IgD-negative memory B cell (primary cell): ENCODE data around the gene DYNLL1. TPM values are rescaled to one million over a fixed set of nuclear protein-coding genes. Genes with fewer than 3 reads are reported as not detected.
"Not testable (repeated sequence)": the region's sequence is repeated elsewhere in the genome, so short reads cannot be mapped to it uniquely, and the experiment has no call there.

Experiments
- H3K27ac Mint-ChIP-seq, 3 donors: one replicate each; pipeline ENCODE4 v1.8.0; 2020 to 2022; ENCODE audit warnings: mild to moderate bottlenecking in 3 of 3, mixed read lengths in 3 of 3, moderate library complexity in 1 of 3
- H3K27me3 Mint-ChIP-seq: one replicate; pipeline ENCODE4 v1.8.0; 2021; ENCODE audit warnings: mixed read lengths
- H3K36me3 Mint-ChIP-seq: one replicate; pipeline ENCODE4 v1.8.0; 2020; ENCODE audit warnings: mild to moderate bottlenecking, mixed read lengths
- H3K4me1 Mint-ChIP-seq, 3 donors: one replicate each; pipeline ENCODE4 v1.8.0; 2020 to 2022; ENCODE audit warnings: mixed read lengths in 3 of 3, mild to moderate bottlenecking in 1 of 3
- H3K4me3 Mint-ChIP-seq, 4 donors: one replicate each; pipeline ENCODE4 v1.8.0; 2020 to 2022; ENCODE audit warnings: mild to moderate bottlenecking in 4 of 4, mixed read lengths in 4 of 4, moderate library complexity in 3 of 4
- H3K9me3 Mint-ChIP-seq, 3 donors: one replicate each; pipeline ENCODE4 v1.8.0; 2020 to 2021; ENCODE audit warnings: mixed read lengths in 3 of 3, mild to moderate bottlenecking in 1 of 3
- polyA plus RNA-seq: library from polyadenylated mRNA; unstranded; fragments of 300-500 nt; fragmentation: Illumina TruSeq; gene quantifications from one replicate; pipeline ENCODE4 v1.2.3, GENCODE V29; 2021

DYNLL1 gene
- polyA plus RNA-seq, 1 donor from 2014 or later, result 442 TPM

DNA sequence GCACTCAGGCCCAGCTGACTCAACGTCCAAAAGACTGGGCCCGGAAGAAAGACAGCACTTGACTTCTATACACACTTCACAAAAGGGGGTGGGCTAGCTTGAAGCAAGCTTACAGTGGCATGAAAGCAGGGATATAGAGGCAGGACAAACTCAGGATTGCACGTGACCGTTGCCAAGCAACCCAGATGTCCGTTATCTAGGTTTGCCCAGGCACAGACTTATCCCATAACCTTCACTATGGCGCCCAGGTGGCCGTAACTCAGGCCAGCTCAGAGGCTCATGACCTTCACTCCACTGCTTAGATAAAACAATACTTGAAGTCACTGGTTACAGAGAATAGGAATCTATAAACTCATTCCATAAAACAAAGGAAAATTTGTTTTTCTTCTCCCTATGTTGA lies 8.4 kb upstream of the DYNLL1 start:
- H3K27ac Mint-ChIP-seq, H3K36me3 Mint-ChIP-seq, H3K4me1 Mint-ChIP-seq, H3K4me3 Mint-ChIP-seq, H3K27me3 Mint-ChIP-seq, H3K9me3 Mint-ChIP-seq: not testable (repeated sequence)

DNA sequence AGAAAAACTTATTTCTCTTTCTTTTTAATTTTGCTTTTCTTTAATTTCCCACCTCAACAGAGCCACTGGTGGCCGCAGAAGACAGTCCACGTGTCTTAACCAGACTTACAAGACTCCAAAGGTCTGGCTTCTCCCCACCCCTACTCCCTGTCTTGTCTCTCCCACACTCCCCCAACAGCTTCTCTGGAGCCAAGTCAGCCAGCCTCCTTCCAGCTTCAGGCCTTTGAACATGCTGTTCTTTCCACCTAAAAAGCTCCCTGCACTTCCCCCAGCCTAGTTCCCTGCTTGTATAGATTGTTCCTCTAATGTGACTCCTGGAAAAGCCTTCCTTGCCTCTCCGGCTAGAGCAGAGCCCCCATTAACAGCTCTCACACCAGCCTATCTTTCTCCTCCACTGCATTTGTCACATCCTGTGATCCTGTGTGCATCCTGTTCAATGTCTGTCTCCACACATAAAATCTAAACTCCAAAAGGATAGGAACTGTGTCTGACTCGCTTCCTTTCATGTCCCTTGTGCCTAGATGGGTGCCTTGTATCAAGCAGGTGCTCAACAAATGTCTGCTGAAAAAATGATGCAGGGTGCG lies 7.8 kb upstream of the DYNLL1 start:
- H3K9me3 Mint-ChIP-seq, result no peaks in the 10 kb centered on the region
- H3K4me1 Mint-ChIP-seq, result peaks cover 5 to 7% (median 6%) of the 10 kb centered on the region in 3 donors
- H3K27ac Mint-ChIP-seq, result no peak overlapping the region
- no peaks in the 10 kb centered on the region for H3K36me3 Mint-ChIP-seq
- peak overlapping the region in 1 of 4 donors; percentile 31 for H3K4me3 Mint-ChIP-seq
- no peaks in the 10 kb centered on the region for H3K27me3 Mint-ChIP-seq

DNA sequence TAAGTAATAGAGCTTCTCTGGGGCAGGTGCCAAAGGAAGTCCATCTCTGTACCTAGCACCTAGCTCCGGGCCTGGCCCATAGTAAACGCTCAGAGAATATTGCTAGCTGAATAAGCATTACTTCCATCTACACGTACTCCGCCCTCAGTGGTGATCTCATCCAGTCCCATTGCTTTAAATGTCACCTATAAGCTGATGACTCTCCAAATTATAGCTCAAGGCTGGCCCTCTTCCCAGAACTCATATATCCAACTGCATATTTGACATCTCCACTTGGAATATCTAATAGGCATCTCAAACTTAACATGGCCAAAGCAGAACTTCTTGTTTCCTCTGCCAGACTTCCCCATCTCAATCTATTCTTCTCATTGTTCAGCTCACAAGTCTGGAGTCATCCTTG lies 6.9 kb upstream of the DYNLL1 start:
- H3K4me3 Mint-ChIP-seq, result no peak overlapping the region
- H3K9me3 Mint-ChIP-seq, result no peaks in the 10 kb centered on the region
- no peaks in the 10 kb centered on the region for H3K27me3 Mint-ChIP-seq
- H3K4me1 Mint-ChIP-seq, result peaks cover 0 to 7% (median 5%) of the 10 kb centered on the region in 3 donors
- no peak overlapping the region for H3K27ac Mint-ChIP-seq
- no peaks in the 10 kb centered on the region for H3K36me3 Mint-ChIP-seq

DNA sequence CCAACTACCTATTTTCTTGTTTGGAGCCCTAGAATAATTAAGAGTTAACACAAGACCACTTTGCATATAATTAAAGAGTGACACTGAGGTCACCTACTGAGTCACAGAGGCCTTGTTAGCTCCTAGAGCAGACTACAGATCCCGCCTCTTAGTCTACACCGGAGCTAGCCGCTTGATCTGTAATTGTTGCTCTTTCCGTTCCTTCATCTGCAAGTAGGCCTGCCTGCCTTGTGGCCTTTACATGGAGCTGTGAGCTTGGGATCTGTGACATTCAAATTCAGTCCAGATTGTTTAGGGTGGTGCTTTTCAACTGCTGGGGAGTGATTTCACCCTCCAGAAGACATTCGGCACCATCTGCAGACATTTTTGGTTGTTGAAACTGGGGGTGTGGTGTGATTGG lies 5.6 kb upstream of the DYNLL1 start:
- H3K27ac Mint-ChIP-seq, result no peak overlapping the region
- no peaks in the 10 kb centered on the region for H3K27me3 Mint-ChIP-seq
- H3K4me3 Mint-ChIP-seq, result peak overlapping the region in 1 of 4 donors; percentile 52
- peaks cover 3 to 10% (median 7%) of the 10 kb centered on the region in 3 donors for H3K4me1 Mint-ChIP-seq
- H3K36me3 Mint-ChIP-seq, result no peaks in the 10 kb centered on the region
- H3K9me3 Mint-ChIP-seq, result no peaks in the 10 kb centered on the region

DNA sequence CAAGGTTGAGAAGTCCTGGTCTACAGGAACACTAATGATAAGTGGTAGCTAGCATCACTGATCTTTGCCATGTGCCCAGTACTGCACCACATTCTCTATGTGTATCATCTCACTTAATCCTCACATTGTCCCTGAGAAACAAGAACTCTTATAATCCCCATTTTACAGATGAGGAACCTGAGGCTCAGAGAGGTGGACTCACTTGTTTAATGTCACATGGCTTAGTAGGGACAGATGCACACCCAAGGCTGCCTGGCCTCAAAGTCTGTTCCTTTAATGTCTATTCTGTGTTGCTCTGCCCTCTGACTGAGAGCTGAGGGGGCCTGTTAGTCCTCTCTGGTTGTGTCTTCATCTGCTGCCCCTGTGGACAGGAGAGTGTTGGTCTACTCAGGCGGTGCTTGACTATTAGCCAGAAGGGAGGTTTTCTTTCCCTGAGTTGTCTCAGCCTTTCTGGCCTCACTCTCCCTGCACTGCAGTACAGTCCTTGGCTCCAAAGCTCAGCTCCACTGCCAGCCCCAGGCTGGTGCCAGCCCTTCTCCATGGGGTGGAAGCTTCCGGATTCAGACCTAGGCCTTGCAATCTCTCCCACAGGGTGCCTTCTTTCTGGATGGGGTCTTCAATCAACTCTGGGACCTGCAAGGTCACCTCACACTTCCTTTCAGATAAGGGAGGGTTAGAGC lies 4.9 kb upstream of the DYNLL1 start:
- Mint-ChIP-seq H3K4me3 (no peak overlapping the region), H3K36me3 (peaks cover 2% of the 10 kb centered on the region), H3K9me3 (no peaks in the 10 kb centered on the region), H3K27ac (no peak overlapping the region), H3K27me3 (no peaks in the 10 kb centered on the region), H3K4me1 (peaks cover 8 to 11% (median 9%) of the 10 kb centered on the region in 3 donors)

DNA sequence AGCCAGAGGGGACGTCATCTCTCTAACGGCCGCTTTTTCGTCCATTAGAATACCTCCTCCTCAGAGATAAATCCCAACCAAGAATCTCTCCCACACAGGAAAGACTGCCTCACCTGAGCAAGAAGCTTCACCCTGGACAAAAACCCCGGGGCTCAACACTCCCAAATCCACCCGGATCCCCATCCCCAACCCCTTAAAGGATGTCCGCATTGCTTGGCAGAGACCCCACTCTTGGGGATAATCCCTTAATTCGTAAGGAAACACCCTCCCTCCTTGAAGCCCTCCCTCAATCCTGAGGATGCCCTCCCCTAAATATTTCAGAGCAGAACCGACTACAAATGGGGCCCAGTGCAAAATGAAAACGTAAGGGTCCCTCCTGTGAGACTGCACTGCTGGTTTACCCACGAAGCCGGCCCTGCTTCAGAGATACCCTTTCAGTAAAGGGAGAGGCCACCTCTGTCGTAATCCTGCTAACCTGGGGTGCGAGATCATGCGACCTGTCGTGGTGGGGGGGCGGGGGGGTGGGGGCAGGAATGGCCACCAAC lies 655 bp upstream of the DYNLL1 start:
- peaks cover 18 to 26% (median 22%) of the 10 kb centered on the region in 3 donors for H3K4me1 Mint-ChIP-seq
- H3K9me3 Mint-ChIP-seq, result no peaks in the 10 kb centered on the region
- H3K27ac Mint-ChIP-seq, result peak overlapping the region; percentile 81 to 95 (median 86)
- H3K27me3 Mint-ChIP-seq, result no peaks in the 10 kb centered on the region
- H3K36me3 Mint-ChIP-seq, result peaks cover 4% of the 10 kb centered on the region
- peak overlapping the region; percentile 91 to 99 (median 94) for H3K4me3 Mint-ChIP-seq

DNA sequence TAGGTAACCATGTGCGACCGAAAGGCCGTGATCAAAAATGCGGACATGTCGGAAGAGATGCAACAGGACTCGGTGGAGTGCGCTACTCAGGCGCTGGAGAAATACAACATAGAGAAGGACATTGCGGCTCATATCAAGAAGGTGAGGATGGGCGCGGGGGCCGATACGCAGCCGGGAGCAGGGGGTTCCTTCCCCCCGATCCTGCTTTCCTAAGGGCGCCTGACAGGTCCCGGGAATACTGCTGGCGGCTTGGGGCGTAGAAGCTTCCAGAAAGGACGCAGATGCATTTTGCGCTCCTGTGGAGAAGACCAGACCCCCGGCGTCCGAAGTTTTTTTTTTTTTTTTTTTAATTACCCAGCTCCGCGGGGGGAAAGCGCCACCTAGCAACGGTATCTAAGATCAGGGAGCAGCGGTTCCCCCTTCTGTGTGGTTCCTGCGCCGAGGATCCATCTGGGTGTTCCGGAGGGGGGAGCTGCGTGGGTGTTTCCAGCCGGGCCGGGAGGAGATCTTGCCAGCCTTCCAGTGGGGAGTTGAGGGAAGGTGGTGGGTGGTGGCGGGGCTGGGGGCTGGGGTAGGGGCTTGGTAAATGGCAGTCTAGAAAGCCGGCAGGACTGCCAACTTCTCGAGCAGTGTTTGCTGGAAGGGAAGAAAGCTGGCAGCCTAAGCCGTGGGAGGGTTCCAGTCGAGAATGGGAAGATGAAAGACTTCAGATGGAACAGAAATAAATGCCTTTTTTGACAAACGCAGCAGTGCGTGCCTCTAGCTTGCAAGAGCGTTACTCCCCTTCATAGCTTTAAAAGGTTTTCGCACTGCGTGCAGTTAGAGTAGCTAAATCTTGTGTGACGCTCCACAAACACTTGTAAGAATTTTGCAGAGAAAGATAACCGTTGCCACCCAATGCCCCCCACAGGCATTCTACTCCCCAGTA lies 764 bp downstream of the DYNLL1 start:
- peaks cover 4% of the 10 kb centered on the region for H3K36me3 Mint-ChIP-seq
- H3K9me3 Mint-ChIP-seq, result no peaks in the 10 kb centered on the region
- H3K4me1 Mint-ChIP-seq, result peaks cover 18 to 26% (median 22%) of the 10 kb centered on the region in 3 donors
- H3K4me3 Mint-ChIP-seq, result peak overlapping the region; percentile 91 to 99 (median 94)
- H3K27me3 Mint-ChIP-seq, result no peaks in the 10 kb centered on the region
- H3K27ac Mint-ChIP-seq, result peak overlapping the region; percentile 86 to 95 (median 92)

DNA sequence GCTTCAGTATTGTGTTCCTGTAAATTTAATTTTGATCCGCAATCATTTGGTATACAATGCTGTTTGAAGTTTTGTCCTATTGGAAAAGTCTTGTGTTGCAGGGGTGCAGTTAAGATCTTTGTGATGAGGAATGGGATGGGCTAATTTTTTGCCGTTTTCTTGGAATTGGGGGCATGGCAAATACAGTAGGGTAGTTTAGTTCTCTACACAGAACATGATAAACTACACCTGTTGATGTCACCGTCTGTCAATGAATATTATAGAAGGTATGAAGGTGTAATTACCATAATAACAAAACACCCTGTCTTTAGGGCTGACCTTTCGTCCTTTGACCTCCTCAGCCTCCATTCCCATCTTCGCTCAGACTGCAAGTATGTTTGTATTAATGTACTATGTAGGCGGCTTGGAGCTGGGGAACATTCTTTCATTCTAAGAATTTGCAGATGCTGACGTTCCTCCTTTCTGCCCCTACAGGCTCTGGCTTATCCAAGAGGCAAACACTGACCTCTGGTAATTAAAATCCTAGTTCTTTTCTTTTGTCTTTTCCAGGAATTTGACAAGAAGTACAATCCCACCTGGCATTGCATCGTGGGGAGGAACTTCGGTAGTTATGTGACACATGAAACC lies 1.7 kb downstream of the DYNLL1 start:
- Mint-ChIP-seq H3K36me3 (peaks cover 4% of the 10 kb centered on the region), H3K27ac (peak overlapping the region; percentile 59 to 86 (median 64)), H3K4me1 (peaks cover 18 to 26% (median 22%) of the 10 kb centered on the region in 3 donors), H3K9me3 (no peaks in the 10 kb centered on the region), H3K27me3 (no peaks in the 10 kb centered on the region), H3K4me3 (peak overlapping the region; percentile 91 to 99 (median 94))

DNA sequence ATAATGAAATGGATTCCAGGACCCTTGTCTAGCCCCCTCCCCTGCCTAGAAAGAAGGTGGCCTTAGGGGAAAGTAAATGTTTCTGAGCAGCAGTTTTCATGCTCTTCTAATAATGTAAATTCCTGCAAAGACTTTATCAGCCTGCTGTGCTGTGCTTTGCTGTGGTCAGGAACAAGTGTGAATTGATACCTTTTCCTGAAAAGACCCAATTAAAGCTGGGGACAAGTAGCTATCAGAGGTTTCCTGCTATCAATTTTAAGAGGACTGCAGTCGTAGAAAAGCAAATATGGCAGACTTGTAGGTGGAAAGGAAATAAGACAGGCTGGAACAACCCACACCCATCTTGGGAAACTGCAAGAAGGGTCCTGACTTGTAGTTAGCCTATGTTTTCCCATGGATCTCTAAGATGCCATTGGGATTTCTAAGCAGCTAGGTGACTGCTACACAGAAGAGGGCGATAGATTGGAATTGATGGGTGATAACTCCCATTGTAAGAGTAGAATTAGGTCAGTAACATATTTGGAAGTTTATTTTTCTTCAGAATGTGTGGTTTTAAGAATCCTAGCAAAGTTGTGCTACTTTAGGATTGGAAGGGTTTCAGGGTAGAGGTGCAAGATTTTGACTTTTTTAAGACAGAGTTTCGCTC lies 3.1 kb downstream of the DYNLL1 start:
- no peak overlapping the region for H3K27ac Mint-ChIP-seq
- H3K4me3 Mint-ChIP-seq, result peak overlapping the region in 2 of 4 donors; percentile 37 to 95
- H3K4me1 Mint-ChIP-seq, result peaks cover 18 to 26% (median 22%) of the 10 kb centered on the region in 3 donors
- no peaks in the 10 kb centered on the region for H3K9me3 Mint-ChIP-seq
- H3K36me3 Mint-ChIP-seq, result peaks cover 4% of the 10 kb centered on the region
- H3K27me3 Mint-ChIP-seq, result no peaks in the 10 kb centered on the region

DNA sequence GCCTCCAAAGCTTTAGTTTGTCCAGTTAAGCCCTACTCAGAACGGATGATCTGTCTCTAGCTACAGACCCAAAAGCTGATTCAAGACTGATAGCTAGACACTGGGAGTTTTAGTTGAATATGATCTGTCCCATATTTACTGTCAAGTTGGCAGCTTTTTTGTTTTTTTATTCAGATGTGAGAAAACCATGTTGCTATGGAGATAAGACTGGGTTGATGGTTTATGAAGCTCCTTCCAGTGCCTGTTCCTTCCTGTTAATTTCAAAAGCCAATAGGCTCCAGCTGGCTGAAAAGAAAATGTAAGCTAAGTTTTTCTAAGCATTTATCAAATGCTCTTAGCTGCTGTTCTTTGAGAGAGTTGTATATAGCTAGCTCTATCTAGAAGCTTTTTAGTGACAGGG lies 4.7 kb downstream of the DYNLL1 start:
- H3K27ac Mint-ChIP-seq, result no peak overlapping the region

DNA sequence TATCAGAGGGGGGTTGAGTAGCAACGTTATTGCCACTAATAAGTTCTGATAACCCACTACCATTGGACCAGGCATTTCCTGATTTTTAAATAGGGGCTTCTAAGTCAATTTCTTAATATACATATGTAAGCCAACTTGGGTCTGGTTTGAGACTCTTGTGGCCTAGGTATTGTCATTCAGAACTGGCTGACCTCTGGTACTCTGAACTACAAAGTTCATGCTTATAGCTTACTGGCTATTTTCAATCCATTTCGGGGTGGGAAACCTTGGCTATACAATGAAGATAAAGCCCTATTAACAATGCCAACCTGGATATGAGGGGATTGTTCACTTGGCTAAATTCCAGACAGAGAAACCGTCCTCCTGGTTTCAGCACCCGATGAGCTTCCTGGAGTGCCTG lies 8.7 kb downstream of the DYNLL1 start:
- Mint-ChIP-seq H3K27me3 (no peaks in the 10 kb centered on the region), H3K27ac (peak overlapping the region in 1 of 3 donors; percentile 50), H3K9me3 (no peaks in the 10 kb centered on the region)

More for the DNA sequence above, 4.7 kb downstream of the DYNLL1 start:
- Mint-ChIP-seq H3K36me3 (peaks cover 4% of the 10 kb centered on the region), H3K9me3 (no peaks in the 10 kb centered on the region), H3K4me3 (peak overlapping the region in 1 of 4 donors; percentile 57), H3K27me3 (no peaks in the 10 kb centered on the region), H3K4me1 (peaks cover 13 to 21% (median 20%) of the 10 kb centered on the region in 3 donors)

DNA sequence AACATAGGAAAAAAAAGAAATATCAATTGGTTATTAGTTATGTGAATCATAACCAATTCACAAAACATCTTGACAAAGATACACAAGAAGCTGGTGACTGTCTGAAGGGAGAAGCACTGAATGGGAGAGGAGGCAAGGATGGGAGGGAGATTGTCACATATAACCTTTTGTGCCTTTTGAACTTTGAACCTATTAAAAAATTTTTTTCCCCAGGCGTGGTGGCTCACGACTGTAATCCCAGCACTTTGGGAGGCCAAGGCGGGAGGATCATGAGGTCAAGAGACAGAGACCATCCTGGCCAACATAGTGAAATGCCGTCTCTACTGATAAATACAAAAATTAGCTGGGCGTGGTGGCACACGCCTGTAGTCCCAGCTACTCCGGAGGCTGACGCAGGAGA lies 12.6 kb downstream of the DYNLL1 start:
- no peaks in the 10 kb centered on the region for H3K27me3 Mint-ChIP-seq
- H3K36me3 Mint-ChIP-seq, result peaks cover 7% of the 10 kb centered on the region
- H3K4me3 Mint-ChIP-seq, result no peak overlapping the region
- H3K9me3 Mint-ChIP-seq, result no peaks in the 10 kb centered on the region
- H3K27ac Mint-ChIP-seq, result no peak overlapping the region
- H3K4me1 Mint-ChIP-seq, result no peaks in the 10 kb centered on the region

More for the DNA sequence above, 8.7 kb downstream of the DYNLL1 start:
- no peak overlapping the region for H3K4me3 Mint-ChIP-seq
- H3K36me3 Mint-ChIP-seq, result peaks cover 7% of the 10 kb centered on the region
- no peaks in the 10 kb centered on the region for H3K4me1 Mint-ChIP-seq

DNA sequence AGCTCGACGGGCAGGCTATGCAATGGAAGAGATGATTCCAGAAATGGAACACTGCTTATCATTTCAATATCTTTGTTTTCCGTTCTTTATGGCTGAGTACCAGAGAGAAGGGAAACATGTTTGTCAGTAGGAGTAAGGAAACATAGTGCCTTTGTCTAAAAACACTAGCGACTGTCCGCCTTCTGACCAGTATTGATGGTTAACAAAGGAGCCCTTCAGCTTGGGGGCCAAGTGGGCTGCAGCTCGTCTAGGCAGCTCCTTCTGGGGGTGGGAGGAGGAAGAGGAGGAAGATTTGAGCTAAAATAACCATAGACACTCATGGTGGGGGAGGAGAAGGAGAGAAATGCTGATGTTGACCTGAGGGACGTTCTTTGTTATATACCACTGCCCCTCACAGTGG lies 18.1 kb downstream of the DYNLL1 start:
- Mint-ChIP-seq H3K27ac (peak overlapping the region in 1 of 3 donors; percentile 7), H3K4me3 (no peak overlapping the region), H3K36me3 (peaks cover 4% of the 10 kb centered on the region), H3K4me1 (no peaks in the 10 kb centered on the region), H3K27me3 (no peaks in the 10 kb centered on the region), H3K9me3 (no peaks in the 10 kb centered on the region)

DNA sequence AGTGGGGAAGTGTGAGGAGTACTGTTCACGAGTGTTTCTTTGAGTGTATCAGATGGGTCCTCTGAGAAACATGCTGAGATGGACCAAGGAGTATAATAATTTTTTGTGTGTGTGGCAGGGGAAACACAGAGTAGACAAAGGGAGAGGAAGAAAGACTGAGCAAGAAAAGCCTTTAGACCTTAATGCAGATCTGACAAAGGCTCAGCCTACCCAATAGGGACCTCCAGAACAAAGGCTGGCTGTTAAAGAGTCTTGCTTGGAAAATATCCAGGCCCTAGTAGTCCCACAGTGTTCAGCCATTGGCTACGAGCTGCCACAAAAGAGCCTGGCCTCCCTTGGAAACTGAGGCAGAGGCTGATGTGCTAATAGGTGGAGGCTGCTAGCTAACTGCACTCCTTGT lies 19.6 kb downstream of the DYNLL1 start:
- Mint-ChIP-seq H3K36me3 (peaks cover 4% of the 10 kb centered on the region), H3K4me3 (no peak overlapping the region), H3K27me3 (no peaks in the 10 kb centered on the region), H3K9me3 (no peaks in the 10 kb centered on the region), H3K4me1 (no peaks in the 10 kb centered on the region), H3K27ac (no peak overlapping the region)
